GM19099 (cell line): ENCODE data around the gene PREX1.

Experiments
- POLR2A ChIP-seq: IDR thresholded peaks from 3 replicates; pipeline ENCODE4 v1.6.1; 2011; ENCODE audit warnings: low read depth; ENCODE audit not compliant: insufficient read length; ENCODE audit errors: extremely low read depth

Gene PREX1

GRCh38 chr20:48702455-48702913 lies 125.3 kb downstream of the PREX1 start:
- TF ChIP-seq POLR2A: no peak

GRCh38 chr20:48701702-48702101 lies 126.1 kb downstream of the PREX1 start:
- TF ChIP-seq POLR2A: no peak

- TF ChIP-seq POLR2A: no peak
Observed at GRCh38 chr20:48698507-48699267, 129.1 kb downstream of the PREX1 start.

- no peak for TF ChIP-seq POLR2A
Observed at GRCh38 chr20:48697845-48698491, 129.8 kb downstream of the PREX1 start.

GRCh38 chr20:48696671-48697070 lies 131.1 kb downstream of the PREX1 start:
- no peak for TF ChIP-seq POLR2A

GRCh38 chr20:48695738-48696137 lies 132.1 kb downstream of the PREX1 start:
- TF ChIP-seq POLR2A: no peak

- TF ChIP-seq POLR2A: no peak
Observed at GRCh38 chr20:48695255-48695654, 132.5 kb downstream of the PREX1 start.

- TF ChIP-seq POLR2A: no peak
Observed at GRCh38 chr20:48694381-48694865, 133.4 kb downstream of the PREX1 start.

- TF ChIP-seq POLR2A: no peak
Observed at GRCh38 chr20:48691523-48691922, 136.3 kb downstream of the PREX1 start.

- TF ChIP-seq POLR2A: no peak
Observed at GRCh38 chr20:48690888-48691287, 136.9 kb downstream of the PREX1 start.

- no peak for TF ChIP-seq POLR2A
Observed at GRCh38 chr20:48689874-48690571, 137.8 kb downstream of the PREX1 start.

GRCh38 chr20:48689388-48689787 lies 138.4 kb downstream of the PREX1 start:
- TF ChIP-seq POLR2A: no peak

GRCh38 chr20:48688579-48688978 lies 139.2 kb downstream of the PREX1 start:
- no peak for TF ChIP-seq POLR2A

GRCh38 chr20:48687117-48687800 lies 140.5 kb downstream of the PREX1 start:
- no peak for TF ChIP-seq POLR2A
